MCF 10A (cell line): ENCODE results near the gene NAA80. TPM values are rescaled to one million over a fixed set of nuclear protein-coding genes. Genes with fewer than 3 reads are reported as not detected.

Experiments
- BruUV-seq: library from RNA; stranded (reverse); fragments of 400-500 nt; replicated peaks from 2 replicates; lab custom pipeline; 2021; lab: Mats Ljungman, UMichigan
- CTCF ChIA-PET: fragments of 300-600 bp; sonication (Branson Sonifier 250); formaldehyde crosslinking; extraction: SDS; loops from one replicate; lab custom pipeline; 2021; ENCODE audit warnings: antibody characterized with exemption, inconsistent platforms; lab: Yijun Ruan, JAX
- POLR2A ChIA-PET: fragments of 300-600, 350-650 bp; sonication (Branson Sonifier 250); formaldehyde crosslinking; extraction: SDS; loops from one replicate; lab custom pipeline; 2020; ENCODE audit warnings: antibody characterized with exemption, inconsistent platforms; lab: Yijun Ruan, JAX
- DNase-seq: peaks from one replicate; pipeline ENCODE4 v3.0.0-alpha.2; 2018; ENCODE audit not compliant: unreplicated experiment
- H3K27ac Mint-ChIP-seq: one replicate; pipeline ENCODE4 v1.8.0; 2022; ENCODE audit warnings: mild to moderate bottlenecking, low read depth, mixed read lengths; ENCODE audit not compliant: unreplicated experiment
- H3K27me3 Mint-ChIP-seq: one replicate; pipeline ENCODE4 v1.8.0; 2022; ENCODE audit warnings: mixed read lengths; ENCODE audit not compliant: insufficient read depth, unreplicated experiment
- H3K36me3 Mint-ChIP-seq: one replicate; pipeline ENCODE4 v1.8.0; 2022; ENCODE audit warnings: mild to moderate bottlenecking, moderate library complexity, mixed read lengths; ENCODE audit not compliant: insufficient read depth, unreplicated experiment
- H3K4me1 Mint-ChIP-seq: one replicate; pipeline ENCODE4 v1.8.0; 2022; ENCODE audit warnings: mixed read lengths; ENCODE audit not compliant: insufficient read depth, unreplicated experiment
- H3K4me3 Mint-ChIP-seq: one replicate; pipeline ENCODE4 v1.8.0; 2022; ENCODE audit warnings: mild to moderate bottlenecking, moderate library complexity, mixed read lengths; ENCODE audit not compliant: unreplicated experiment
- H3K9me3 Mint-ChIP-seq: one replicate; pipeline ENCODE4 v1.8.0; 2022; ENCODE audit warnings: mixed read lengths; ENCODE audit not compliant: unreplicated experiment
- CTCF ChIP-seq: fragments of 200-600 bp; IDR thresholded peaks from one replicate; pipeline ENCODE4 v1.8.0; 2022; ENCODE audit warnings: antibody characterized with exemption, mild to moderate bottlenecking; ENCODE audit not compliant: unreplicated experiment
- intact Hi-C: fragments of 100-400 bp; cut with micrococcal nuclease; formaldehyde crosslinking; loops from 2 replicates; pipeline ENCODE4 v1.14.1; 2022
- total RNA-seq: library from RNA; stranded (reverse); gene quantifications from 2 replicates; pipeline ENCODE4 v1.2.3, GENCODE V29; 2022

The NAA80 gene
- total RNA-seq, 1 experiment from 2014 or later = 12.4 TPM

- Mint-ChIP-seq H3K27me3 (no peaks in the 10 kb centered on the region), H3K4me1 (peaks cover 23% of the 10 kb centered on the region), H3K27ac (peak overlapping the region; percentile 88), H3K9me3 (no peaks in the 10 kb centered on the region), H3K4me3 (no peak overlapping the region), H3K36me3 (peaks cover under 1% of the 10 kb centered on the region)
- no peak for DNase-seq
- CTCF ChIA-PET = interaction anchor here (0.6 to 2.6 kb wide), 7 partner anchors 8 to 73 kb away, joined by 3 to 11 read pairs (median 4); partner anchors contain the start of gene GNAT1
- intact Hi-C loops = no loop called here
- TF ChIP-seq CTCF = no peak
- no TSS peak for BruUV-seq
- POLR2A ChIA-PET = interaction anchor here (0.6 to 1.5 kb wide), 3 partner anchors 18 to 72 kb away, joined by 3 read pairs; partner anchors contain the start of gene TUSC2
These were observed 34.2 kb downstream of the NAA80 start for GRCh38 chr3:50264964-50265485.

- Mint-ChIP-seq H3K9me3 (no peaks in the 10 kb centered on the region), H3K4me3 (no peak overlapping the region), H3K27me3 (no peaks in the 10 kb centered on the region), H3K27ac (peak overlapping the region; percentile 88), H3K36me3 (peaks cover 6% of the 10 kb centered on the region), H3K4me1 (peaks cover 17% of the 10 kb centered on the region)
- TF ChIP-seq CTCF = no peak
- POLR2A ChIA-PET = interaction anchor here (1.5 kb wide), 1 partner anchor 18 kb away, joined by 3 read pairs; no protein-coding TSS in a partner anchor
- CTCF ChIA-PET = interaction anchor here (0.6 to 2.6 kb wide), 9 partner anchors 8 to 72 kb away, joined by 3 to 11 read pairs (median 4); partner anchors contain the start of gene GNAT1
- intact Hi-C loops = no loop called here
- no TSS peak for BruUV-seq
- peak; percentile 37 for DNase-seq
These were observed 34.7 kb downstream of the NAA80 start for GRCh38 chr3:50264383-50264963.

GRCh38 chr3:50263478-50264382, 35.5 kb downstream of the NAA80 start:
- Mint-ChIP-seq H3K9me3 (no peaks in the 10 kb centered on the region), H3K27ac (no peak overlapping the region), H3K4me3 (no peak overlapping the region), H3K4me1 (peaks cover 11% of the 10 kb centered on the region), H3K27me3 (no peaks in the 10 kb centered on the region), H3K36me3 (peaks cover 13% of the 10 kb centered on the region)
- ChIA-PET CTCF (interaction anchor here (0.6 to 2.6 kb wide), 9 partner anchors 11 to 142 kb away, joined by 3 to 11 read pairs (median 4); partner anchors contain the start of gene GNAT1), POLR2A (interaction anchor here (0.5 to 0.6 kb wide), 2 partner anchors 163 to 174 kb away, joined by 3 to 4 read pairs; no protein-coding TSS in a partner anchor)
- no TSS peak for BruUV-seq
- intact Hi-C loops = no loop called here
- TF ChIP-seq CTCF = no peak
- no peak for DNase-seq
